ENCODE measurements around the gene ADCY5.

DNA sequence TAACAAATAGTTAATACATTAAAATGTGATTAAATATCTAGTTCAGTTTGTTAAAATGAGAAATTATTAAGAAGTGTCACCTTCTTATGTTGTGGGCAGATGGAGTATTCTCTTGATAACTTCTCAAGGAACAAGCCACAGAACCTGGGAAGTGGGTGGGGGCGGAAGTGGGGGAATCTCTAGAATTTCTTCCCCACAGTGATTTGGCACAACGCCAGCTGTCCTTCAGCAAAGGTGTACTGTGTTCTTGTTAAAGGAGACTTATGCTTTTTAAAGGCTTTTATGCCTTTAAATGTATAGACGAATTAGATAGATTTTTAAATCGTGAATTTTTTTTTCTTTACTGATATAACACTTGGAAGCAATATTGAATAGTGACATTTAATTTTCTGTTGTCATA, 204.8 kb downstream of the ADCY5 start:
- no peak for TF ChIP-seq MAZ (IDR thresholded peaks at IDR 0.05; ENCODE audit: borderline replicate concordance, low read depth, low read length)
- TF ChIP-seq, protein P1, sequence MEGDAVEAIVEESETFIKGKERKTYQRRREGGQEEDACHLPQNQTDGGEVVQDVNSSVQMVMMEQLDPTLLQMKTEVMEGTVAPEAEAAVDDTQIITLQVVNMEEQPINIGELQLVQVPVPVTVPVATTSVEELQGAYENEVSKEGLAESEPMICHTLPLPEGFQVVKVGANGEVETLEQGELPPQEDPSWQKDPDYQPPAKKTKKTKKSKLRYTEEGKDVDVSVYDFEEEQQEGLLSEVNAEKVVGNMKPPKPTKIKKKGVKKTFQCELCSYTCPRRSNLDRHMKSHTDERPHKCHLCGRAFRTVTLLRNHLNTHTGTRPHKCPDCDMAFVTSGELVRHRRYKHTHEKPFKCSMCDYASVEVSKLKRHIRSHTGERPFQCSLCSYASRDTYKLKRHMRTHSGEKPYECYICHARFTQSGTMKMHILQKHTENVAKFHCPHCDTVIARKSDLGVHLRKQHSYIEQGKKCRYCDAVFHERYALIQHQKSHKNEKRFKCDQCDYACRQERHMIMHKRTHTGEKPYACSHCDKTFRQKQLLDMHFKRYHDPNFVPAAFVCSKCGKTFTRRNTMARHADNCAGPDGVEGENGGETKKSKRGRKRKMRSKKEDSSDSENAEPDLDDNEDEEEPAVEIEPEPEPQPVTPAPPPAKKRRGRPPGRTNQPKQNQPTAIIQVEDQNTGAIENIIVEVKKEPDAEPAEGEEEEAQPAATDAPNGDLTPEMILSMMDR (IDR thresholded peaks at IDR 0.05) = no peak
- TF ChIP-seq RAD21 (conservative IDR thresholded peaks at IDR 0.05 in 1 of 2, IDR thresholded peaks at IDR 0.05 in 1 of 2) = no peak
- TF ChIP-seq SMC3 (IDR thresholded peaks at IDR 0.05) = no peak
- TF ChIP-seq E2F6 (IDR thresholded peaks at IDR 0.05; ENCODE audit: borderline replicate concordance, low read depth) = no peak
- TF ChIP-seq HDAC2 (IDR thresholded peaks at IDR 0.05) = no peak
- no peak for TF ChIP-seq MYC (IDR thresholded peaks at IDR 0.05; ENCODE audit: borderline replicate concordance, low read length)
- TF ChIP-seq, protein P2, sequence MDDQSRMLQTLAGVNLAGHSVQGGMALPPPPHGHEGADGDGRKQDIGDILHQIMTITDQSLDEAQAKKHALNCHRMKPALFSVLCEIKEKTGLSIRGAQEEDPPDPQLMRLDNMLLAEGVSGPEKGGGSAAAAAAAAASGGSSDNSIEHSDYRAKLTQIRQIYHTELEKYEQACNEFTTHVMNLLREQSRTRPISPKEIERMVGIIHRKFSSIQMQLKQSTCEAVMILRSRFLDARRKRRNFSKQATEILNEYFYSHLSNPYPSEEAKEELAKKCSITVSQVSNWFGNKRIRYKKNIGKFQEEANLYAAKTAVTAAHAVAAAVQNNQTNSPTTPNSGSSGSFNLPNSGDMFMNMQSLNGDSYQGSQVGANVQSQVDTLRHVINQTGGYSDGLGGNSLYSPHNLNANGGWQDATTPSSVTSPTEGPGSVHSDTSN (IDR thresholded peaks at IDR 0.05) = no peak
- TF ChIP-seq BHLHE40 (IDR thresholded peaks at IDR 0.05; ENCODE audit: low read depth, low read length) = no peak
- TF ChIP-seq CEBPB (IDR thresholded peaks at IDR 0.05) = no peak
- no peak for TF ChIP-seq ELK1 (IDR thresholded peaks at IDR 0.05; ENCODE audit: low read depth, low read length)

Measured in A549 (cell line).